NOMO-1 treated with DMSO at 0.1 percent for 48 hours (cell line): ENCODE results near the gene PHF3.

ENCODE experiments used
- DNase-seq: peaks from one replicate; lab custom pipeline; 2025; ENCODE audit not compliant: unreplicated experiment; lab: John Stamatoyannopoulos, UW

The PHF3 gene

DNA sequence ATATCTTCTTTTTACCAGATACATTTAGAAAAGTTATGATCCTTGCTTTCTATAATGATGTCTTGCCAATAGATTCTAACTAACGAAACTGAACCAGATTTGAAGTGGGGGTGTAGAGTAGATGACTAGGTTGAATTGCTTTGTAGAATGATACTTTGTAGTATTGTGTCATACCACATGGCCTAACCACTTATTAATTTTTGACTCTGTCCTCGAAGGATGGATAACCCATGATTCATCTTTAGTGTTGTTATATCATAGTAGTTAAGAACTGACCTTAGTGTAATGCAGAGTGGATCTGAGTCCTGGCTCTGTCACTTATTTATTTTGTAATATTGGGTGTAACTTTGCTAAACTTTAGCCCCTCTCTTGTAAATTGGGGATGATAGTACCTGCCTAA is 4.5 kb downstream of the PHF3 start:
- peak; percentile 4 for DNase-seq

DNA sequence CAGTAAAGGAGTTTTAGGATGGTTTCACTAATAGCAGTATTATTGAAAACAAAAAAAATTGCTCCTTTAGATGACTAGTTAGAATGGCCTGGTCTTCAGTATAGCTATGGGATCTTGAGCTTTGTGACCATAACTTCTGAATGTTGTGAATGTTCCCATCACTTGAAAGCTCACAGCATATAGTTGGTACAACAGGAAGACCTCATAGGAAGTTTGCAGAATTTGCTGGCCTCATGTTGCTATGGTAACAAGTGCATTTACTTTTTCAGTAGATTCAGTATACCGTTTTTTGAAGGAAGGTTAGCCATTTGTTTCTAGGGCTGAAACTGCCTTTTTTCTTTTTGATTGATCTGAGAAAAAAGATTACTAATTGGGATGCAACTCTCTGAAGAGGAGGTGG is 8.3 kb downstream of the PHF3 start:
- DNase-seq = peak; percentile 3

DNA sequence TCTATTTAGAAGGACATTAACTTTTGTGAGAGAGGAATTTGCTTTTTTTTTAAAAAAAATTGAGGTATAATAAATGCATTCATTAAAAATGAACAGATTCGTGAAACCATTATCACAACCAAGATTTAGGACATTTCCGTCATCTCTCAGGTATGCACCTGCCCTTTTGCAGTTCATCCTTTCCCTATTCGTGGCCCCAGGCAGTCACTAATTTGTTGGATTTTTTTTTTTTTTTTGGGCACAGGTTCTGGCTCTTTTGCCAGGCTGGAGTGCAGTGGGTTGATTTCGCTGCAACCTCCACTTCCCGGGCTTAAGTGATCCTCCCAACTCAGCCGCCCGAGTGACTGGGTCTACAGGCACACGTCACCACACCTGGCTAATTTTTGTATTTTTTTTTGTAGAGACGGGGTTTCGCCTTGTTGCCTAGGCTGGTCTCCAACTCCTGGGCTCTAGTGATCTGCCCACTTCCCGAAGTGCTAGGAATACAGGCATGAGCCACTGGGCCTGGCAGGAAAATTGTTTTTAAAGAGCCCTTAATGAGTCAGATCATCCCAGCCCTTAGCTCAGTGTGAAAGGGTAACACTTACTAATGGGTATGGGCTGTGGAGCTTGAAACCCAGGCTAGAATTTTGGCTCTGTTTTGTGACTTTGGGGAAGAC is 9.2 kb downstream of the PHF3 start:
- DNase-seq = no peak

DNA sequence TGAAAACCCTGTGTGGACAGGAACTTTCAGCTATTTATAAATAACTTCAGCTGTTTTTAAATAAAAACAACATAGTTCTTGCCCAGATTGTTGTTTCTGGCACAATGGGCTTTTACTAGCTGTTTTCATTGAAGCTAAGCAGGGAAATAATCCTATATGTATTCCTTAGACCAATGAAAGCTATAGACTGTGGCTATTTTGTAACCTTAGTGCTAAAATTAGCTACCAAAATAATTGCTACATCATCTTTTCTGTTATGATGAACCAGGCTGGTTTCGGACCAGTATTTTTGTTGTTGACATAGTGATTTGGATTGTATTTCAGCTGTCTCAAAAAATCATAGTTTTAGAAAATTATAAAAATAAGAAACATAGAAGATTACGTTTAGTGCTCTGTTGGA is 13.7 kb downstream of the PHF3 start:
- DNase-seq = peak; percentile 69

DNA sequence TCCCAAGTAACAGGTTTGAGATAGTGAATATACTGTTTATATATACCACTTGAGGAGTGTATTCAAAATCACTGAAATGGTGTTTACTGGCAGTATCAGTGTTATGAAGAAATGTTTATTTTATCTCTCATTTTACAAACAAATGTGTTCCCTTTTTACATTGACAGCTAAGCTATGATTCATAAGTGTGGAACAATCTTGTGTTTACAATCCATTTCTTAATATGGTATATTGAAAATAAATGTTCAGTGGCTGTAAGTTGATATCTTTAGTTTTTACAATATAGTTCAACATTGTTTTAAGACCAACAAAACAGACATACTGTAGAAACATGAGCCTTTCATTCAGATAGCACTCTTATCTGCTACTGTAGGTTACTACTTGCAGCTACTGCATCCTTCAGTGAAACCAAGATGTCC is 14.3 kb downstream of the PHF3 start:
- no peak for DNase-seq

DNA sequence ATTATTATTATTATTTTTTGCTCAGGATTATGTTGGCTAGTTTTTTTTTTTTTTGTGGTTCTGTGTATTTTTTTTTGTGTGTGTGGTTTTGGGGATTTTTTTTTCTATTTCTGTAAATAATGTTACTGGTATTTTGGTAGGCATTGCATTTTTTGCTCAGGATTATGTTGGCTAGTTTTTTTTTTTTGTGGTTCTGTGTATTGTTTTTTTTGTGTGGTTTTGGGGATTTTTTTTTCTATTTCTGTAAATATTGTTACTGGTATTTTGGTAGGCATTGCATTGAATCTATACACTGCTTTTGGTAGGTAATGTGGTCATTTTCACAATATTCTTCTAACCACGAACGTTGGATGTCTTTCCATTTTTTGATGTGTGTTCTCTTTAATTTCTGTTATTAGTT is 17.4 kb downstream of the PHF3 start:
- no peak for DNase-seq

DNA sequence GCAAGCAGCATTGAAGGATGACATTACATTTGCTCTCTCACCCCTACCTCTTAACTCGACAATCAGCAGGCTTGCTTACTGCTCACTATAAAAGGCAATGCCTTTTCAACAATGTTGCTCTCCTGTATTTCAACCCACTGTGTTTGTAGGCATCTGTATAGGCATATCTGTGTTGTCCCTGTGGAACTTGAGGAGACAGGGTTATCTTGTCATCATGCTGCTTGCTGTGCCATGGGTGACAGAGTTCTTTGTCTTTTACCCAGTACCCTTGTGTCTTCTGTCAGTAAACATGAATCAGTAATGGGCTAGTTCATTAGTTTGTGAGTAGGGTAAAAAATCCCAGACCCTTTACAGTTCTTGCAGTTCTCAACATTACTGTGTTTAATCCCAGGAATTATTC is 25.2 kb downstream of the PHF3 start:
- no peak for DNase-seq

DNA sequence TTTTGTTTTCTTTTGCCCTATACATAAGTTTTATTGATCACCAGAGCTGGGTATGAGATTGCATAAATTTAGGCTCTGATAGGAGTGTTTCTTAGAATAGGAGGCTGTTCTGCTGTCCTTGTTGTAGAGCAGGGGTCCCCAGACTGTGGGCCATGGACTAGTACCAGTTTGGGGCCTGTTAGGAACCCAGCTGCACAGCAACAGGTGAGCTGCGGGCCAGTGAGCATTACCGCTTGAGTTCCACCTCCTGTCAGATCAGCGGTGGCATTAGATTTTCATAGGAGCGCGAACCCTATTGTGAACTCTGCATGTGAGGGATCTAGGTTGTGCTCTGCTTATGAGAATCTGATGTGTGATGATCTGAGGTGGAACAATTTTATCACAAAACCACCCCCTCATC is 26.2 kb downstream of the PHF3 start:
- DNase-seq = no peak

DNA sequence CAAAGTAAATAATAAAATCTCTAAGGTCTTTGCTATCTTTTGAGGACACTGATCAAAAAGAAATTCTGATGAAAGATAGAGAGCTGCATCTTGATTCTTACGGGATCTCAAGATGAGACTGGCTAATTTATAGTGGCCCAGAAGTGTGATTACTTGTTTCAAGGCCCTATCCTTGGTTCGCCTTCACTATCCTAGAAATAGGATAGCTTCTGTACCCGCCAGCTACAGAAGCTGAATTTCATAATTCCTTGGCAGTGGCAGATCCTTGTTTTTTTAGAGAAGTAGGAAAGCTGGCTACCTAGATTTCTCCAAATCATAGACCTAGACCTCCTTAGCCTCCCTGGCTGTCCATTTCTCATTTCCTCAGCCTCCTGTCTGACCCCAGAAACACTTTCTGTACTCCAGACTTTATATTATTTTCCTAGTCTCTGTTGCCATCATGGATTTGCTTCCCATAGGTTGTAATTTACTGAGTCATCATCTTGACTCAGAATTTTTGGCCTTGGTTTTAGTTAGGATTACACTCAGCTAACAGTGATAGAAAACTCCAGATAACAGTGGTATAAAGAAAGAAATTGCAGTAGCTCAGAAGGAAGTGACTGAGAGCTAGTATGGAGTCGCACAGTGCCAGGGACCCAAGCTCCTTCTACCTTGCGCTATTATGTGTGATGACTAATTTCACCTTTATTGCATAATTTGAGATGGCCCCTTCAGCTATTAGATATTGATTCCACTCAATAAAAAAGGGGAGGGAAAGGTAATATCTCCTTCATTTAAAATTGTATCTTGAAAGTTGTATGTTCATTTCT is 27.7 kb downstream of the PHF3 start:
- DNase-seq = no peak

DNA sequence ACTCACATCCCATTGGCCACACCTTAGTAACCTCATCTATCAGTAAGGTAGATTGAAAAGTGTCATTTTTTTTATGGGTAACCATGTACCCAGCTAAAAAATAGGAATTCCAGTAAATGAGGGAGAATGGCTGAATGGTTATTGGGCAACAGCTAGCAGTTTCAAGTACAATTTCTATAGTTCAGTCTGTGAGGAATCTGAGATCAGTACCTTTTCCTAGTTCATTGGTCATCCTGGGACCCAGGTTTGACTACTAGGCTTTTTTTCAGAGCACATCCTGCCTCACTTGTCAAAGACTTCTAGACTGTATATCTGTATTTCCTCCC is 28.3 kb downstream of the PHF3 start:
- DNase-seq = no peak

DNA sequence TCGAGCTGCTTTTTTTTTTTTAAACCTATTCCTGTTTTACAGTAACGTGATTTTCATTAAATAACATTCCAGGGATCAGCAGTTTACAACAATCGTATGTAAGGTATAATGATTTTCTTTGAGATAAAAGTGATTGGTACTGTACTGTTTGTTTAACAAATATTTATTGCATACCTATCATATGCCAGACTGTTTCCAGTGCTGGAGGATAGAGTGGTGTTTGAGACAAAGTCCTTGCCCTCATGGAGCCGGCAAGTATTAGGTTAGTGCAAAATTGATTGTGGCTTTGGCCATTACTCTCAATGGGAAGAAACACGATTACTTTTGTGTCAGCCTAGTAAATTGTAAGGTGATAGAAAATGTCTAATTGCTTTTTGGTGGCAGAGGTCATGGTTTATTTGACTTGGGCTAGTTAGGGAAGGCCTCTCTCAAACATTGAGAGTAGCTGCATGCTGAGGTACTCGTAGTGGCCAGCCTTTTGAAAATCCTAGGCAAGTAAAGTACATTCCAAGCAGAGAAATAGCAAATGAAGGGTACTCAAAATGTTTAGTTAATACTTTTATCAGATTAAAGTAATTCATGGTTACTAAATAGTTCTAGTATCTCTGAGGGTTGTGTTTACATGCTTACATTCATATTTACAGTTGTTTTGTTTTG is 35.6 kb downstream of the PHF3 start:
- DNase-seq = no peak

DNA sequence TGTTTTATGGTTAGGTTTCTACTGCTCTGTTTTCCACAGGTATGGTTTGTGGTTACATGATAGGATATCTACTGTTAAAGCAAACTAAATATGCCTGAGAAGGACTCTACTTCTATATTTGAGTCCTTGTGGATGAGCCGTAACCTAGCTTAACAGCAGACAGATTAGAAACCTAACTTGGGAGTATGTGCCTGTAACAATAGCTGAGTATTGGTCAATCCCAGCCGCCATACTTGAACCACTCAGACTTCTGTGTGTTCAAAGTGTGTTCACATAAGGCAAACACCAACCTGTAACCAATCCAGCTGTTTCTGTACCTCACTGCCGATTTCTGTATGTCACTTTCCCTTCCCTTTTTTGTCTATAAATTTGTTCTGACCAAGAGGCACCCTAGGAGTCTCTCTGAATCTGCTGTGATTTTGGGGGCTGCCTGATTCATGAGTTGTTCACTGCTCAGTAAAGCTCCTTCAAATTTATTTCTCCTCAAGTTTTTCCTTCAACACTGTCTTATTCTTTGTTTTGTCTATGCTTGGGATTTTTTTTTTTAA is 37.1 kb downstream of the PHF3 start:
- DNase-seq = peak; percentile 36

DNA sequence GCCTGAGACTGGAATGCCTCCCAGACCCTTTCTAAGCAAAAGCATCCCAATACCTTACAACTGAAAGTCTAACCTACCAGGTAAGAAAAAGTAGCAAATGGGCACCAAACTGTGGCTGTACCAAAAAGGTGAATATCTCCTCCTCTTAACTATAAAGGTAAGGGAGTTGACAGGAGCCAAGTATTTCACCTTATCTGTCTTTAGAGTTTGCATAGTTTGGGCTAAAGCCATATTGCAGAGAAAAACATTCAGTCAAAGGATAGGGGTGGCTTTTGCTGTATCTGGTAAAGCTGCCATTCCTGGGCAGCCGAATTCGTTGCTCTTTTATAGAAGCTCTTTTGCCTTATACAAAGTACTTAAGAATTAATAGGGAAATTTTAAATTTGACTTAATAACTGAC is 38.1 kb downstream of the PHF3 start:
- no peak for DNase-seq

DNA sequence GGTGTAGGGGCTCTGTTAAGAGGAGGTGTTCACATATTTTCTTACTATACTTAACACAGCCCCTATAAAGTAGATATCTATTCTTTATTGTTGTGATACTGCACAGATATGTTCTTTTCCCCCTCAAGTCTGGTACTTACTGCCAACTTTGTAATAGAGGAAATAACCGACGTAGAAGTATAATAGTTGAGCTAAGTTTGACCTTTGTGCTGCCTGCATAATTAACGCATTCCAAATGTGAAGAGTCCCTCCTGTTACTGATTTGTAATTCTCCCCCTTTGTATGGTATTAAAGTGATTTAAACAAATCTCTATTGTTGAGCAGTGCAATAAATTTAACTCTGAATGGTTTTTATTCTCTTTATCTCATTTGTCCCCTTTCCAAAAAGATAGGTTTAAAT is 39.0 kb downstream of the PHF3 start:
- no peak for DNase-seq

DNA sequence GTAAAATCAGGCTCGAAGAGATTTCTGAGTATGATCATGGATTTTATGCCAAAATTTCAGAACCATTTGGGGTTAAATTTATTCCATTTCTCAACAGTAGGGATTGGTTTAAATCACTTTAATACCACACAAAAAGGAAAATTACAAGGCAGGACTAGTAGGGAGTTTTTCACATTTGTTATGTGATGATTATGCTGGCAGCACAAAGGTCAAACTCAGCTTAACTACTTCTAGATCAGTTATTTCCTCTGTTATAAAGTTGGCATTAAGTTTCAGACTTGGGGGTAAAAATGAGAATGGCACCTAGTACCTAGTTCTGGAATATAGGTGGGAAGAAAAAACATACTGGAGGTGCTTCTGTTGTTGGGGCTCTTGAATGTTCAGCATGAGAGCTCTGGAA is 39.5 kb downstream of the PHF3 start:
- no peak for DNase-seq

DNA sequence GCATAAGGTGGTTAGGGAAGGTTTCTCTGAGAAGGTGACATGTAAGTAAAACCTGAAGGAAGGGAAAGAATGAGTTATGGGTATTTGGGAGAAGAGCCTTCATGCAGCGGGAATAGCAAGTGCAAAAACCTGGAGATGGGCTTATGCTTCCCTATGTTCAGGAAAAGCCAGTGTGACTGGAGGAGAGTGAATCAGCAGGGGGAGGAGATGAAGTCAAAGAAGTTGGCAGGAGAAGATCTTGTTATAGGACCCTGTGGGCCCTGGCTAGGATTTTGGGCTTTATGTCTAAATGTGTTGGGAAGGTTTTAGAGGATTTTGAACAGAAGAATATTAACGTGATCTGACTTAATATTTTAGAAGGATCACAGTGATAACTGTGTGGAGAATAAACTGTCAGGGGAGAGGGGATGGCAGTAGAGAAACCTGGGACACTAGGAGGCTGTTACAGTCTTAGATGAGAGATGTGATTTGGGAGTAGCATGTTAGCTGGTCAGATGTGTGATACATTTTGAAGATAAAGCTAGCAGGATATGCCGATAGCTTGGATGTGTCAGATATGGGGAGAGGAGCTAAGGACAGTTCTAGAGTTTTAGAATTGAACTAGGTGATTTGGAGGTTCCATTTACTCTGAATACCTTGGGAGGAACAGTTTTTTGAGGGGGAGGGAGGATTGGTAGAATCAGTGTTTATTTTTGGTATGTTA is 41.0 kb downstream of the PHF3 start:
- no peak for DNase-seq

DNA sequence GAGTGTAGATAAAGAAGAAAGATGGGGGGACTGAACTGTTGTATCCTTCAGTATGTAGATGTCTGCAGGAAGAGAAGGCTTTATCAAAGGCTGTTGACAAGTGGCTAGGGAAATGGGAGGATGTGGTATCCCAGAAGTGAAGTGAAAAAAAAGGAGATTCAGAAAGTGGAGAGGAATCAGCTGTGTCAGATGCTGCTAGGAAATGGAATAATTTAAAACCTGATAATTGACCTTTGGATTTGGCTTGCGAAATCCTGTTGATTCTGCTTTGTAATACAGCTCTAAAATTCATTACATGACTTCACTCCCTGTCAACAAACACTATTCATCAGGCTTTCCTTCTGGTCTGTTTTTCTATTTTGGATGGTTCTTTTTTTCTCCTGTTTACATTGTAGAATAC is 41.7 kb downstream of the PHF3 start:
- DNase-seq = peak; percentile 10

DNA sequence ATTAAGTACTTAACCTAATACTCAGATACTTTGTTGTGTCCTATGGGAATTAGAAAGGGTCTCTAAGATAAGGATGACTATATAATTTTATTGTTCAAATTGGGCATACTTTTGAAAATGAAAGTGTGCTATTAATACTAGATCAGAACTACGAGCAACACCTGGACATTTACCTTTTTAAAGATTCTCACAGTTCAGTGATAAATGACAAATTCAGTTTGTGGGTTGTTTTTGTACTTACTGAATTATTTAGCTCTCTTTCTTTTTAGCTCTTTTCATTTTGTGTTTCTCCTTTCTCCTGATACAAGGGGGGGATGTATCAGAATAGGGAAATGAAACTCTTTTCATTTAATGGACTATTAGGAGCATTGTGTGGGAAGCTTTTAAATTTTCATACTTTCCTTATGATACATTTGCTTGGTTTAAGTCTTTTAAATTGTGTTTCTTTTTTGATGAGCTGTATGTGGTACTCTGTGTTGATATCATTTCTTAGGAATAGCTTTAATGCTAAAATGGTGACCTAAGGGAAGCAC is 47.5 kb downstream of the PHF3 start:
- peak; percentile 18 for DNase-seq

DNA sequence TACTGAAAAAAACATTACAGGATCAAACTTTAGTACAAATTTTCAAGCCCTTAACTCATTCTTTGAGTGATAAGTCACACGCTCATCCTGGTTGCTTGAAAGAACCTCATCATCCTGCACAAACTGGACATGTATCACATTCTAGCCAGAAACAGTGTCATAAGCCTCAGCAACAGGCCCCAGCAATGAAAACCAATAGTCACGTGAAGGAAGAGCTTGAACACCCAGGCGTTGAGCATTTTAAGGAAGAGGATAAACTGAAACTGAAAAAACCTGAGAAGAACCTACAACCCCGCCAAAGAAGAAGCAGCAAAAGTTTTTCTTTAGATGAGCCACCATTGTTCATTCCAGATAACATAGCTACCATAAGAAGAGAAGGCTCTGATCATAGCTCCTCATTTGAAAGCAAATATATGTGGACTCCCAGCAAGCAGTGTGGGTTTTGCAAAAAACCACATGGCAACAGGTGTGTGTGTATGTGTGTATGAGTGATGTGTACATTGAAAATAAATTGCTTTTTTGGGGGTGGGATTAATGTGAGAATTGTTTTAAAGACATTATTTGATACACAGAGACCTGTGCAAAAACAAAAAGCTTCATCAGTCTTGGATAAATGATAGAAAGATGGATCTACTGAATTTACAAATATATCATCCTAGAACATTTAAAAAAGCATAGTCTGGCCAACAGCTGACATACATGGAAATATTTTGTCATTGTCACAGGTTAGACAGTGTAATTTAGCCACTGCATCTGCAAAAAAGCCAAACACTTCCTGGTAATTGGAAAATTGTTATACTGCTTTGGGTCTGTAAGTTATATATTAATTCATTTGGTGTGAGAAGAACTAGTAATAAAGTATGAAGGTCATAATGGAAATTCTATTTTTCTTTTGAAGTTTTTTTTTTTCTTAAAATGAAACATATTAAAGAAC is 50.1 kb downstream of the PHF3 start:
- DNase-seq = peak; percentile 89

DNA sequence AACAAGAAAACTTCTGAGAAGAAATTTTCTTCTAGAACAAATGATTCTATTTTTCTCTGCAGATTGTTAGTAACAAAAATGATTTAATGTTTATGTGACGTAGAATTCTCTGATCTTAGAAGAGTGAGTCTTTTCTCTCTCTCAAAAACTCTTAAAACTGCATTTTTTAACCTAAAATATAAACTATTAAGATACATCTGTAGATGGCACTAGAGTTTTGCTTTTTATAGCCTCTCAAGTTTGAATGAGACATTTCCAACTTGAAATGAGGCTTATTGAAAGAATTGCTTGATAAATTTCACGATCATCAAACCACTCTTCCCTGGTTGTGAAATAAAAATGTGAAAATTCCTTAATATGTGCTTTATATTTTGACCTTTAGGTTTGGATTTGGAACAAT is 53.8 kb downstream of the PHF3 start:
- DNase-seq = no peak
